HG03139 (cell line): ENCODE data around the gene SUSD4.

ENCODE experiments used
- ATAC-seq: cut with Tn5 transposase; IDR thresholded peaks from one replicate; pipeline ENCODE4 v1.9.1; 2021; ENCODE audit not compliant: unreplicated experiment

Gene SUSD4

GRCh38 chr1:223363057-223363855, 720 bp downstream of the SUSD4 start:
- no peak for ATAC-seq

GRCh38 chr1:223358826-223359225, 5.2 kb downstream of the SUSD4 start:
- no peak for ATAC-seq

DNA sequence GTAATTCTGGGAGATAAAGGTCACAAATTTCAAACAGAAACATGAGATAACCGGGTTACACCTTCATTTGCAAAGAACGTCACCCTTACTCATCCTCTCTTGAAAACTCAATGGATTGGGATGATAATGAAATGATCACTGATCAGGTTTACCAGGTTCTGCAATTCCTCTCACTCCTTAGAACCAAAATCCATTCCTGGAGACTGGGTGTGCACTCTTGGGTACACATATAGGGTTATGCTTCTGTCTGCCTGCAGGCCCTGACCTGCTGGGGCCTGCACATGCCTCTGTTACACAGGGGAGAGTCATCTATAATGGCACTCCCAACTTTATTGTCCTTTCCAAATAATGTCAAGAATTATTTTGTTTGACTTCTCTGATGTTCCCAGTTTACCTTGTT, 8.3 kb downstream of the SUSD4 start:
- ATAC-seq: no peak

GRCh38 chr1:223353939-223354338, 10.0 kb downstream of the SUSD4 start:
- no peak for ATAC-seq

- no peak for ATAC-seq
Measured at GRCh38 chr1:223352944-223353343, 11.0 kb downstream of the SUSD4 start.

GRCh38 chr1:223350361-223350908, 13.5 kb downstream of the SUSD4 start:
- no peak for ATAC-seq

GRCh38 chr1:223349241-223349640, 14.7 kb downstream of the SUSD4 start:
- ATAC-seq: no peak

- no peak for ATAC-seq
Measured at GRCh38 chr1:223348439-223348838, 15.5 kb downstream of the SUSD4 start.

DNA sequence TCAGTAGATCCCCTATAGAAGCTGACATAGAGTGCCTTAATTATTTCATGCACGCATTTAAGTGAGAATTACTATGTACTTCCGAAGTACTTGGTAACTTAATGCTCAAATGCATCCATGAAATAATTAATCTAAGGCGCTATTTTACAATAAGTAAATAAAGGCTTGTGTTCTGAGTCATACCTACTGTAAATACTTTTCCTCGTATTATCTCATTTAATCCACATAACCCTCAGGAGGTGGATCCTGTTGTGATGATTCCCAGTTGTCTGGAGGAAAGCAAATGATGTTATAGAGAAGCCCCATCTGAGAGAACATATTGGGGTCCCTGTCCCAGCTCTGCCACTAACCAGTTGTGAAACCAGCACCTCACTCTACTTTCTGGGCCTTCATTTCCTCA, 16.4 kb downstream of the SUSD4 start:
- ATAC-seq: no peak

GRCh38 chr1:223346311-223346710, 17.7 kb downstream of the SUSD4 start:
- no peak for ATAC-seq

GRCh38 chr1:223345720-223346119, 18.3 kb downstream of the SUSD4 start:
- no peak for ATAC-seq

DNA sequence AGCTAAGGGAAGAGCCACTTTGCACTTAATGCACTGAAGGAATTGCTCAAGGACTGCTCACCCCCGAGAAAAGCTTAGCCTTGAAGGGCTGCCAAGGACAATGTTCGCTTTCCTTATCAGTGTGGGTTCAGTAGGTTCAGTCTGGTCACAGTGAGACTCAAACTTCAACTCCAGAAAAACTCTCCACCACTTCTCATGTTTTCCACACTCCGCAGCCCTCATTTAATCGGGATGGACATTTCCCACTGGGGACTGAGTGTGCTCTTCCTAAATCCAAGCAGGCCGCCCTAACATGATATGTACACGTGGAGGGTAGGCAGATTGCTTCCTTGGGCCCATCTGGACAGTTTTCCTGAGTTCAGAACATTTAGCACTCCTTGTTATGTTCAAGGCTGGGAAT, 19.5 kb downstream of the SUSD4 start:
- ATAC-seq: no peak

- ATAC-seq: no peak
Measured at GRCh38 chr1:223343692-223344091, 20.3 kb downstream of the SUSD4 start.

DNA sequence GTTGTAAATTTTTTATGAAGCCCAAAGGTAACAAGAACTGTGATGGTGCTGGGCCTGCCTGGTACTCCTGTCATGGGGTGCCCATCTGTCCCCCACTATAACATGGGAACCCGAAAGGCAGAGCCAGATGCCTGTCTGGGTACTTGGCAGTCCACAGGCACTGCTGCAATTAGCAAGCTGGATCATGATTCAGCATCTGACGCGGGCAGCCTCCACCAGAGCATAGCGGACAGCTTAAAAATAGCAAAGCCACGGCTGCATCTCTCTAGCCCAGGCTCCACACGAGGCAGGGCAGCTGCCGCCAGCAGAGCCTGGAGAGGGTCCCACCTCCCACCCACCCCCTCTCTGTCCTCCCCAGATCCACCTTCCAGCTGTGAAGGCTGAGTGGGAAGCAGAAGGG, 22.9 kb downstream of the SUSD4 start:
- ATAC-seq: no peak

DNA sequence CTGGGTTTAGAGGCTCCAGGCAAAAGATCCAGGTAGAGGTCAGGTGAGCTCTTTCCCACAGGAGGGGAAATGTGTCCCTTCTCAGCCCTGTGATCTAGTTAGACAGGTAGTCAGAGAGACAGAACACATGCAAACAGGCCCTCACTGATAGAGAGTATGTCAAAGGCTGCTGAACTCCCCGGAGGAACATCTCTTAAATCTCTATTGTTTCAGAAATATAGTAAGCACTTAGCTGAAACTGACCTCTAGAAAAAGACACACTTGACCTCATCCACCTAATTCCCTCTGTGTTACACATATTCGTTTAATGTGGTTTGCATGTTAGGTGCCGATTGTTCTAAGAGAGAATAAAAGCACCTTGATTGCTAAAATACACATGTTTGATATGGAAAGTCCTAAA, 23.3 kb downstream of the SUSD4 start:
- ATAC-seq: no peak

- ATAC-seq: no peak
Measured at GRCh38 chr1:223339861-223340260, 24.1 kb downstream of the SUSD4 start.

DNA sequence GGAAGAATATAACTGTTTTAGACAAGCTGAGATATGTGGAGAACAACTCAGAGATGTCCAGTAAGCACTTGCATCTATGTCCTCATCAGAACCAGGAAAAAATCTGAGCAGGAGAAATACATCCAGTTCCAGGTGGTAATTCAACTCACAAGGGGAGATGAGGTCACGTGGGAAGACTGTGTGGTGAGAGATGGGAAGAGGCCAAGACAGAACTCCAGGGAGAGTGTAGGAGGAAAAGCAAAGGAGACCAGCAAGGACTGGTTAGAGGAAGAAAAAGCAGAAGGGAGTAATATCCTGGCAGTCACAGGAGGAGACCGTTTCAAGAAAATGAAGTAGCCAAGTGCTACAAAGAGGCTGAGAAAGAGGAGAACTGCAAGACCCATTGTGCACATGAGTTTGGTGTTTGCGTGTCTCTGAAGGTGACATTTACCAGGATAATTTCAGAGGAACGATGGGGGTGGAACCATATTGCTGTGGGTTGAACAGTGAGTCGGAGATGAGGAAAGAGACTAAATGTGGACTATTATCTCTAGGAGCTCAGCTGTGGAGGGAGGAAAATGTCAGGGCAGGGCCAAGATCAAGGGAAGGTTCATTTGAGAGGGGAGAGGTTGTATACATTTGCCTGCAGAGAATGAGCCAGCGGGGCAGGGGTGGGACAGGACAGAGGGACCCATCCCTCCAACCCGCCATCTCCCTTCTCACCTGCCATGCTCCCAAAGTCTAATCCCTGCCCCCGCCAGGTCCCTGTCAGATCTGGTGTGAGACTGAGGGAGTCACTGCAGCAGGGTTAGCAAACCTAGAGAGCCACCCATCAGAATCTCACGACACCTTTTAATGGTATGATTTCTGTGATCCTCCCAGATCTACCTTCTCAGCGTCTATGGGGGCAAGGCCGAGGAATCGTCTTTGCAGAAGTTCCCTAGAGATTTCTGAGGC, 24.9 kb downstream of the SUSD4 start:
- no peak for ATAC-seq

DNA sequence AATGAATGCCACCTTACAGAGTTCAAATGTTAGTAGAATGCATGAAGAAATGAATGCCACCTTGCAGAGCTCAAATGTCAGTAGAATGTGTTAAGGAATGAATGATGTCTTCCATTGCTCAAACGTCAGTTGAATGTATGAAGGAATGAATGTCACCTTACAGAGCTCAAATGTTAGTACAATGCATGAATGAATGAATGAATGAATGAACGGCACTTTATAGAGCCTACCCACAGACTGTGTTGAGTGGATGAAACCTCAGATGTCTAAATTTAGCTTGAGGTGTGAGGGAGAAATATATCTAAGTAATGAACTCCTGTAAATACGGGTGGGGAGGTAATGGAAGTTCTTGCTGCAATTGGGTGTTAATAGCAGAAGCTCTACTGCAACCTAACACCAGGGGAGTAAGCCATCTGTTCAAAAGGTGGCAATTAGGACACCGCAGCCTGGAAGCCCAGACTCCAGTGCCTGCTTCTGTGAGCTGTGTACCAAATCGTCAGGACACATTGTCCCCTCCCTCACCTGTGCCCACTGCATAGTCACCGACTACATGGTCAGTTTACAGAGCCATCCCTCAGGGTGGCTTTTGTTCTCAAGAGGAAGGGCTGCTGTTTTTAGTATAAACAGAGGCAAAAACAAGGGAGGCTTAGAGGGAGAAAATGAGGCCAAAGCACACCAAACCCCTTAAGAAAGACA, 26.7 kb downstream of the SUSD4 start:
- ATAC-seq: no peak

DNA sequence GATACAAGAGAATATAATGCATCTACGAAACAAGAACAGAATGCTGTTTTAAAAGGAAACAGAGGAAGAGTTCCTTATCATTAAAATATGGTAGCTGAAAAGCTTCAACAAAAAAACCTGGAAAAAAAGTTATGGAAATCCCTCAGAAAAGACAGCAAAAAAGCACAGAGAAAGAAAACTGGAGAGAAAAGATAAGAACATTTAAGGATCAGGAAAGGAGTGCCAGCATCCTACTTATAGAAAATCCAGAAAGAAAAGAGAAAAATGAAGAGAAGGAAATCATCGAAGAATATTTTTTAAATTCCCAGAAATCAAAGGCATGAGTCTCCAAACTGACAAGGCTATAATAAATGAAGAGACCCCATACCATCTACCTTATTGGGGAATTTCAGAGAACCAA, 29.8 kb downstream of the SUSD4 start:
- ATAC-seq: no peak

DNA sequence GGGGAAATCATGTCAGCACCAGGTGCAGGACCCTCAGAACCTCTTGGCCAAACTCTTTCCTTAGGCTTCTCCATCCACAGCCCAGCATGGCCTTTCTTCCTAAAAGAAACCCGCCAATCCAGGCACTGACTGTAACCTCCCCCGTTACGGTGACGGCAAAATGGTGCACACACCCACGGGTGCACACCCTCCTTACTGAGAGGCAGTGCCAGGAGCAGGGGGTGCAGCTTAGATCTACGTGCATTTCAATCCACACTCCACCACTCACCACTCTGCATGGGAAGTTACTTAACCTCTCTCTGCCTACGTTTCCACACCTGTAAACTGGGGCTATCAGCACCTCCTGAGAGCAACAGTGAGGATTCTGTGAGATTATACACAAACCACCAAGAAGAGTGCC, 31.0 kb downstream of the SUSD4 start:
- no peak for ATAC-seq

- ATAC-seq: no peak
Measured at GRCh38 chr1:223331929-223332328, 32.0 kb downstream of the SUSD4 start.
